Measurements from ENCODE around the gene CORO7. TPM values are rescaled to one million over a fixed set of nuclear protein-coding genes. Genes with fewer than 3 reads are reported as not detected.

Gene CORO7
- total RNA-seq, 1 donor from 2014 or later = 11.9 TPM

DNA sequence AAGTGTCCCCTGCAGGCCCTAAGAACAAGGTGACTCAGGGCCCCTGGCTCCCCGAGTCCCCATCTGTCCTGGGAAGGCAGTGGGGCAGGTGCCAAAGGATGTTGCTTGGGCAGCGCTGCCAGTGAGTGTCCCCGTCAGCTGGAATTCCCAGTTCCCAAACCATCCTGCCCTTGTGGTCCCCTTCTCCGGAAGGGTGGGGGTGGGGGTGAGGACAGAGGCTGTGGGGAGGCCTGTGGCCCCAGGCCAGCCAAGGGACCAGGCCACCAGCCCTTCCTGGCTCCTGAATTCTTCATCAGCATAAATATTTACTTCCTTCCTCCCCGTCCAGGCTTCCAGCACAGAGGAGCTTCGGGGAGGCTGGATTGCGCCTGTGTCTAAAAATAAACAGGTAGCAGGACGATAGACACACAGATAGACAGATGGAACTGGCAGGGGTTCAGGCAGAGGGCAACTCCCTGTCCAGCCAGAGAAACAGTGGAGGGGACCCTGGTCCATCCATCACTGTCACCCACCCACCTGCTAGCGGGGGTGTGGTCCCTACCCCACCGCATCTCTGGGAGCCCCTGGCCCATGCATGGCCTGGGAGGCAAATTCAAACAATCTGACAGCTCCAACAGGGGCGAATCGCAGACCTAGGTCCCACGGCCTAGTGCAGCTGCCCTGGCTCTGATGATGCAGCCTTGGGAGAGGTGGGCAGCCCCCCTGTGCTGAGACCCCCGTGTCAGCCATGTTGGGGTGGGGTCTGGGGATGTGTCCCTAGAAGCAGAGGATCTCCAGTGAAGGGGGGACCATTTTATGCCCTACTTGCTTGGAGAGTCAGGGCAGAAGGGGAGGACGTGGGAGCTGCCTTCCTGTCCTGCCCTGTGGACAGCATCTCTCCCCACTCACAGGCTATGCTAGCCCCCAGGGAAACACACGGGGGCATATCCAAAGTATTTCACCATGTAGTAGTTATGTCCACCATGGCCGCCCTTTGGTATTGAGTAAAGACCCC is 87.3 kb downstream of the CORO7 start:
- DNase-seq (ENCODE audit: low spot score) = no peak
- intact Hi-C loops (cut with DNase I) = loop anchor here (2.0 to 5.0 kb wide), 2 partner anchors 14 to 57 kb away; partner anchors contain the start of gene TFAP4

- intact Hi-C loops (cut with DNase I) = loop anchor here (2.0 to 5.0 kb wide), 2 partner anchors 13 to 56 kb away; partner anchors contain the start of gene TFAP4
- peak; percentile 91 for DNase-seq (ENCODE audit: low spot score)
Observed at GRCh38 chr16:4328046-4328781, 88.2 kb downstream of the CORO7 start.

DNA sequence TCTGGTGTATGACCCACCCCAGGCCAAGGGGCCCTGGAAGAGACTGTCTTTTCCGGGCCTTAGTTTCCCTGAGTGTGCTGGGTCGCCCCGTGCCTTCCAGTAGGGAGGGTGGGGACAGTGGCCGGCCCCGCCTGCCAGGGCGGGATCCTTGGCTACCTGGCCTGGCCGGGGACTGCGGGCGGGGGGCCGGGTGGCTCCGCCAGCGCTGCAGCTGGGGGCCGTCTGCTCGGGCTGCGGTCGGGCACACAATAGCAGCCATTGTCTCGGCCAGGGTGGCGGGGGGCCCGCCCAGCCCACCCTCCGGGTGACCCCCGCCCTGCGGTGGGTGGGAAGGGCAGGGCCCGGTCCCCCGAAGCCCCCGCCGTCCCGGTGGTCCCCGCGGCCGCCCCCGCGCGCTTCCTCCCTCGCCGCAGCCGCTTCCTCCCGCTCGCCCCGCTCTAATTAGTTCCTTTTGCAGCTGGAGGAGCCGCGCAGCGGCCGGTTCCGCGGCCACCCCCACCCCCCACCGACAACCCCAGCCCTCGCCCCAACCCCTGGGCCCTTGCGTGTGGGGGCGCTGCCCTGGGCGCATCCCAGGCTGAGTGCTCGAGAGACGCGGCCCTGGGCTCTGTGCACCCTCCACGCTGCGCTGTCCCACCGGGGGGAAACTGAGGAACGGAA is 88.9 kb downstream of the CORO7 start:
- no peak for DNase-seq (ENCODE audit: low spot score)
- intact Hi-C loops (cut with DNase I) = loop anchor here (2.0 to 5.0 kb wide), 2 partner anchors 13 to 55 kb away; partner anchors contain the start of gene TFAP4

DNA sequence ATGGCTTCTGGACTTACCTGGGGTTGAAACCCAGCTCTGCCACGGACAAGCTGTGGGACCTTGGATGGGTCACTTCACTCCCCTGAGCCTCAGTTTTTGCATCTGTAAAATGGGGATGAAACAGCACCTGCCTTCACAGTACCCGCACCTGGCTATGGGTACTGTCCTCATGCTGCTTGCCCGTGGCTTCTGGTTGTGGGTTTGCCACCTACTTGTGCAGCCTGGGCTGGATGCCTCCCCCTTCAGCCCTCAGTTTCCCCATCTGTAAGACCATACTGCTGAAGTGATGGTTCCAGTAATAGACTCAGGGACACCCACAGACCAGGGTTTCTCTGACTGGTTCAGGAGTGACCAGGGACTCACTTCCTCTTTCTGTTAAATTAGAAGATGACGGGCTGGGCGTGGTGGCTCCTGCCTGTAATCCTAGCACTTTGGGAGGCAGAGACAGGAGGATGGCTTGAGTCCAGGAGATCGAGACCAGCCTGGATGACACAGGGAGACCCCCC is 91.1 kb downstream of the CORO7 start:
- intact Hi-C loops (cut with DNase I) = loop anchor here (5.0 kb wide), 1 partner anchor 53 kb away; the partner anchor contains the start of gene TFAP4
- DNase-seq (ENCODE audit: low spot score) = no peak

- intact Hi-C loops (cut with DNase I) = loop anchor here (5.0 kb wide), 1 partner anchor 52 kb away; the partner anchor contains the start of gene TFAP4
- DNase-seq (ENCODE audit: low spot score) = no peak
Observed at GRCh38 chr16:4324492-4325252, 91.7 kb downstream of the CORO7 start.

DNA sequence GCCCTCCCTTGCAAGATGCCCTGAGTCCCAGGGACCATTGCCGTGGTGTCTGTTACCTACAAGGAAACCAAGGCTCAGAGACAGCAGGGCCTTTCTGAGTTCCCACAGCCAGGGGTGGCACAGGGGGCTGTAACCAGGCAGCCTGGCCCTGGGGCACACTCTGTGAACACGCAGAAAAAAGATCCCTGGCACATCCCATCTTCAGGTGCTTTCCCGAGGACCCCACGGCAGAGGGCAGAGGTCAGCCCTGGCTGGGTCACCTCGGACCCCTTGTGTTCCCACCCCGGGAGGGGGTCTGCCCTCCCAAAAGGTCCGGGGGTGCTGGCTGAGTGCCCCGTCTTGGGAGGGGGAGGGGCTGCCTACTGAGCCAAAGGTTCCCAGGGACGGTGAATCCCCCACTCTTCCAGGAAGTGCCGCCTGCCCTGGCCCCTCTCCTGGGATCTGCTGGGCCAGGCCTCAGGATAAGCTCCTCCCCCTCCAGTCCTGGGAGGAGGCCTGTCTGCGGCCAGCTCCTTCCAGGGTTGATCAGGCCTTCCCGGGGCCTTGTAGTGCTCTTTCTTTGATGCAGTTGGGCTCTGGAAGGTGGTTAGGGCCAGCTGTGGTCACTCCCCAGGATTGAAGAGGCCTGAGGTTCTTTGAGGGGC is 92.4 kb downstream of the CORO7 start:
- intact Hi-C loops (cut with DNase I) = no loop called here
- DNase-seq (ENCODE audit: low spot score) = no peak

DNA sequence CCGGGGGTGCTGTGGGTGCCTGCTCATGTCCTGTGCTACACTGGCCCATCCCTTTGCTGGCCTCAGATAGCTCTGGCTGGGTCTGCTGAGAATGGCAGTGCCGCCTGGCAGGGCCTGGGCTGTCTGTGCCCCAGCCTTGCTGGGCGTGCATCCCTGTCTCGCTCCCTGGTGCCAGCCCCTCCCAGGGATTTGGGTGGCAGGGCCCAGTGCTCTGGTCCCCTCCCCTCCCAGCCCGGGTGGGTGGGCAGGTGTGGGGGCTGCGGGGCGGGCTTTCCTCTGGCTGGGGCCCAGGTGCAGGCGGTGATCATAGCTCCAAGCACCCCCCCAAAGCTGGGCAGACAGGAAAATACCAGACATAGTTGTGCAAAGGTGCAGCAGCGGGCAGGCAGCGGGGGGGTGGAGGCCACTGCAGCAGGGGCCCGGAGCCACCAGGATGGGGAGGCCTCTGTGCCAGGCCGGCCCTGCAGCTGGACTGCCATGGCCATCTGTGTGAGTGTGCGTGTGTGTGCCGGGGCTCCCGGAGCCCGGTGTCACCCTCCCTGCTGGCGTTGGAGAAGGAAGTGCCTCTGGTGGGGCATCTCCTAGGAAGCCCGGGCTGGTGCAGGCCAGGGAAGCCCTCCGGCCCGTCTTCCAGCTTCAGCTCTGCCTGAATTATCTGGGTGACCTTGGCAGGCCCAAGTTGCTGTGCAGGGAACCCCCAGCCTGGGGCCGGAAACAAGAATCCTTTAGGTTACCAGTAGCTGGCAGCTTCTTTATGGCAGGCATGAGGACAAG is 93.1 kb downstream of the CORO7 start:
- intact Hi-C loops (cut with DNase I) = no loop called here
- no peak for DNase-seq (ENCODE audit: low spot score)

DNA sequence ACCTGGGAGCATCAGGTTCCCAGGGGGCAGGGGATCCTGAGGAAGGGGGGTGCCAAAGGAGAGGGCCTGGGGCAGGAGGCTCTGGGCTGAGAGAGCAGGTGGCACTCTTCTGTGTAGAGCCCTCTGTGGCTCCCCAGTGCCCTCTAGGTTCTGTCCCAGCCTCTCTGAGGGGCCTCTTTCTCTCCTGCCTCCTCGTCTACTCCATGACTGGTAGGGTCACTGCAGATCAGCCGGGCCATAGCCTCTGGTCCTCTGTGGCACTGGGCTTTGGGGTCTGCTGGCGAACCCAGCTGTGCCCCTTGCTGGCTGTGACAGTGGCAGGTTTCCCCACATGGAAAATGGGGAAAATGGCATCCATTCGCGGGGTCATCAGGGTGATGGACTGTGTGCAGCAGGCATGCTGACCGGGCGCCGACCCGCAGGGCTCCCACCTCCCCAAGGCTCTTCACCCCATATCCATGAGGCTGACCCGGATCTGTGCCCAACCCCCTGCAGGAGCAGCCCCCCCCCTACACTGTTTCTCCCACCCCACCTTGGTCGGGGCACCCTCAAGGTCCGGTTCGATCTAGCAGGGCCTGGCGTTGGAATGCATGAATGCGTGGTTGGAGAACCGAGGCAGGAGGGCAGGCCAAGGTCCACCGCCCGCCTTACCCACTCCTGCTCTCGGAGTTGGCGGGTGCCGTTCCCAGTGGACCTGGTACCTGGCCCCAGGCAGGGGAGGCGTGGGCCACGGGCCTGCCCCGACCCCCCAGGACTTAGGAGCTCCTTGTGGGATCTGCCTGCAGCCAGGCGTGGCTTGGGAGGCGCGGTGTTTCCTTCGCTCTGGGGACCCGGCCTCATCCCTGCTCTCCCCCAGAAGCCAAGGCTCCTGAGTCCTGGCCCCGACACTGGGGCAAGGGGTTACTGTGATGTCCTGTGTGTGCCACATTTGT is 94.0 kb downstream of the CORO7 start:
- intact Hi-C loops (cut with DNase I) = no loop called here
- DNase-seq (ENCODE audit: low spot score) = no peak

- no peak for DNase-seq (ENCODE audit: low spot score)
- intact Hi-C loops (cut with DNase I) = no loop called here
Observed at GRCh38 chr16:4321286-4322120, 94.9 kb downstream of the CORO7 start.

GRCh38 chr16:4320571-4321137 is 95.7 kb downstream of the CORO7 start:
- intact Hi-C loops (cut with DNase I) = no loop called here

DNA sequence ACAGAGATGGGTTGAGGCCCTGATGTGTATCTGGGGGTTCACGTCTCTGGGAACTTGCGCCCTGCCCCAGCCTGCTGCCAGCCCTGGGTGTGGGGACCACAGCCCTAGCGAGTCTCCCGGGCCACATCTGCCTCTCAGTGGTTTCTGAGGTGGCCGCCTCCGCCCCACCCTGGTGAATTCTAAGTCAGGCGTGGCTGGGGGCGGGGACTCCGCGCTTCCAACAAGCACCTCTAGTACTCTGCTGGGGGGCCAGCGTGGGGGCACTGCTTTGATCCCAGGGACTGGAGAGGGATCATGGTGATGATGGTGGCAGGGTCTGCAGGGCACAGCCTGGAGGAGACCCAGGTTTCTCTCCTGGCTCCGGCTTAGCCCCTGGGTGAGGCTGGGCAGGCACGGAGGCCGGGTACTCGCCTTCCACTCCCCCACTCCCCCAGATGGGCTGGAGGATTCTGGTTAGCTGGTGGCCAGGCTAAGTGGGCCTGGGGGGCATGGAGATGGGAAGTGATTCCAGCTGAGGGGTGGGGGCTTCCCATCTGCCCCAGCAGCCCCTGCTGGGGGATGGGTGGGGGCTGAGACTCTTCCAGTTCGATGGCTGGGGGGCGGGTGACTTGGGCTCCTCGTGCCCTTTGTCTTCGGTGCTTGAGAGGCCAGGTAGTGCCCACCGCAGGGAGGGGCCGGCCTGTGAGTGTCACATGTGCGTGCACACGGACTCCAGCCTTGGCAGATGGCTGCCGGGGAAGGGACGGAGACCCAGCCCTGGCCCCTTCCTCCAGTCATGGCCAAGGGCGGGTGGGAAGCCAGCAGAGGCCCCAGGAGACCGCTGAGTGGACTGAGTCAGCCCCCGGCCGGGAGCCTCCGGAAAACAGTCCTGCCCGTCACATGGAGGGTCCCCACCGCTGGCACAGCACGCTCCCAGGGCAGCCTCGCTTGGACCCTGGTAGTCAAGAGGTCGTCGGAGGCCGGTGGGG is 96.7 kb downstream of the CORO7 start:
- intact Hi-C loops (cut with DNase I) = no loop called here
- DNase-seq (ENCODE audit: low spot score) = no peak

More at GRCh38 chr16:4320571-4321137, 95.7 kb downstream of the CORO7 start:
- DNase-seq (ENCODE audit: low spot score) = no peak

DNA sequence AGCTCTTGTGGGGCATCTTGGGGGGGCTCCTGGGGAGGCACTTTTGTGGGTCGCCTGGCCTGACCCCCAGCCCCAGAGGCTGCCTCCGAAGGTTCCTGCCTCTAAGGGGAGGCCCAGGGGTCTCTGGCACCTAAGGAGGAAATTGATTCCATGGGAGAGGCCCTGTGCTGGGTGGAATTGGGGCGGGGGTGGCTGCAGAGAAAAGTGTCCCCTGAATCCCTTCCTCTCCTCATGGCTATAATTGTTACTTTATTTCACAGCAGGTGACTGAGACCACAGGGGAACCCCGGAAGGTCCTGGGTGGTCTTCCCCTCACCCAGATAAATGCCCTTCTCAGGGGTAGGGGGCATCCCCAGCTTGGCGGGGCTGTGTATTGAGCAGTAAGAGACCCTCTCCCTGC is 97.4 kb downstream of the CORO7 start:
- no peak for DNase-seq (ENCODE audit: low spot score)

DNA sequence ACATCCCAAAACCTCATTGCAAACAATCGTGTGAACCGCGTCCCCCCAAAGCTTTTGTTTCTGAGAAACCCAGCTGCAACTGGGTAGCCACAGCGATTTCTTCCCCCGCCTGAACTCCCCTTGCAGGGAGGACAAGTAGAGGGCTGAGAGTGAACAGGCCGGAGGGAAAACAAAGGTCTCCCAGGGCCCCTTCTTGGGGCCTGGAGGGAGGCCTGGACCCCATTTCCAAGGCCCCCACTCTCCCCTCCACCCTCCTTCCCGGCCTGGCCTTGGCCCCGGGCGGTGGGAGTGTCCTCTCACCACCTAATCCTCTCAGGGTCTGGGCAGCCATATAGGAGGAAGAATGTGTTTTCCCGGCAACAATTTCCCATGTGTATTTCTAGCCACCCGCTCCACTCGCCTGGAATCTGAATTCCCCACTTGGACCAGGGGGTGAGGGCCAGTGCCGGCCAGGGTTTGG is 97.9 kb downstream of the CORO7 start:
- intact Hi-C loops (cut with DNase I) = no loop called here
- DNase-seq (ENCODE audit: low spot score) = no peak

More for the DNA sequence above, 97.4 kb downstream of the CORO7 start:
- intact Hi-C loops (cut with DNase I) = no loop called here
